ENCODE results near the gene TRIO.
"Not testable (repeated sequence)": the region's sequence is repeated elsewhere in the genome, so short reads cannot be mapped to it uniquely, and the experiment has no call there.

The TRIO gene

DNA sequence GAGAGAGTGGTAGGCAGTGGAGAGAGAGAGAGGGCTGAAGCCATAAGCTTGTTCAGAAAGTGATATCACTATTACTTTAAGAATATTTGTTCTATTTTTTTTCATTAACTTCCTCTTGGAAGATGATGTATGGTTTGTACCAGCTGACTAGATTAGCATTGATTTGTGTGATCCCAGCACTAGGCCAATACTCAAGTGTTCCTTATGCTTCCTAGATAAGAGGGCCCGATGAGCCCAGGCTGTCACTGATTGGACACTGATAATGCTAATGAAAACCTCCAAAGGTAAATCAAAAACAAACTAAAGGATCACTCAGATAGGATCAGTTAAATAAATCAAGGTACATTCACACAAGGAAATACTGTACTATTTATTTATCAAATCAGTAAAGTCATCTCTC, 385.8 kb downstream of the TRIO start:
- DNase-seq: no peak

DNA sequence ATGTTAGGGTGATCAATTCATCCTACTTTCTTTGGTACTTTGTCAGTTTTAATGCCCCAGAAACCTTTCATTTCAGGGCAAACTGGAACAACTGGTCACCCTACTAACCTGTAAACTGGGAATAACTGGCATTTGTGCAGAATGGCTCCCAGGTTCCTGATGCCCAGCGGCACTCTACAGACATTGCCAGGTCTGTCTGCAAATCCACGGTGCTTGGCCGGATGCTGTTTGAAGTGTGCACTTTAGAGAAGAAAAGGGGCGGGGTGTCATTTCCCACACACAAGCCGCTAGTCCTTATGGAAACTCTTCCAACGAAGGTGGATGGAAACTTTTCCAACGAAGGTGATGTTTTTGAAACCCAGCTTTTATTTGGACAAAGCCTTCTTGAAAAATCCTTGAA, 388.5 kb downstream of the TRIO start:
- peak; percentile 66 for DNase-seq

DNA sequence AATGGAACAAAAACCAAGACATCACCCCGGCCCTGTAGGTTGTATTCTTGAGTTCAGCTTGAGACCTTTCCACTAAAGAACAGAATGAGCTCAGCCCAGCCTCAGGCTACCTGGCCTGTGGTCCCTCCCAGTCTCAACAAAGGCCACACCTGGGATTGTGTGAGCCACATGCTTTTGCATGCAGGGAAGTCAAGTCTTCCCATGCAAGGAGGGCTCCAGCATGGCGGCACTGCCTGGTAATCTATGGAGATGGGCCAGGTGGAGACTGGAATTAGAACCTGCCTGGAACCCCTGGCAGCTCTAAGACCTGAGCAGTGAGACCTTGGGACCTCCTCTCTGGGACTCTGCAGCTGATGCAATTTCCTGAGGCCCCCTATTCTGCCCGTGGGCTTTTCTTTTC, 389.0 kb downstream of the TRIO start:
- DNase-seq: no peak

DNA sequence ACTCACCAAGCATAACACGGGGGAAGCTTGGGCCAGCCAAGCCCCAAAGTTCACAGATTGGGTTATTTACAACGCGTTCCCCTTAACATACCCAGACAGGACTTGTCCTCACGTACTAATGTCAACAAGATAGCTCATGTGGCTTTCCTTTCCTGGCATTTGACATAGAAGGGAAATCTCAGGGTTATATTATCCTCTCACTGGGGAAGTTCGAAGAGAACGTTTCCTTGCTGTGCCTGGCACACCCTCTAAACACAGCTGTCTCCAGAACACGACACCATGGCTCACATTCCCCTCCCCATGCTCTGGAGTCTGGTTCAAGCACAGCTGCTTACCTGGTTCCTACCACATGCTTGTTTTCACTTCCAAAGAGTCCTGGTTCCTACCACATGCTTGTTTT, 391.6 kb downstream of the TRIO start:
- DNase-seq: peak; percentile 74

DNA sequence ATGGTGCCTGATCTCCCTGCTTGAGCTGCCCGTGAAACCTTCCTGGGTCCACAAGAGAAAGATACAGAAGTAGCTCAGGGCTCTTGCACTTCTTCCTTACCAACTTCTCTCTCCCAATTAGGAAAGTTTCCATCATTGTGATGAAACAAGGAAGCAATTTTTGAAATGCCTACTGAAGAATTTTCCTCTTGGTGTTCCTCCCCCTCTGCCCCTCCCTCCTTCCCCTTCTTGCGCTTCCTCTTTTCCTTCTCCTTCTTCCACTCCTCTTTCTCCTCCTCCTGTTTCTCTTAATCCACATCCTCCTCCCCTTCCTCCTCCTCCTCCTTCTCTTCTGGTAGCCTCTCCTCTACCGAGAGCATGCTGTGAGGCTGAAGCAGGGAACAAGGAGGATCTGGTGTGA, 402.2 kb downstream of the TRIO start:
- DNase-seq: no peak

DNA sequence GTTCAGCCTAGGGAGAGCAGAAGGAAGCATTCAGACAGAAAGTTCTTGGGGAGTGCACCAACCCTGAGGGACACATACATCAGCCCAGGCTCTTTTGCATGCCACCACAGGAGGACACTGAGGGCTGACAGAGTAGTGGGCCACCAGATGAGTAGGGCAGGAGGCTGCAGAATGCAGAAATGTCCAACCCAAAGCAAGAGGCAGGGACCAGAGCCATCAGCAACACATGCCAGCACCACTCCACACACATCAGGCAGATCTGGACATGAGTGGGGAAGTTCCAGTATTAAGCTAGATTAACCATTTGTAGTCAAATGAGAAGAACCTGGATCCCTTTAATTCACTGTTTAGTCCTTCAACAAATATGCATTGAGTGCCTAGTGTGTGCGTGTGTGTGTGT, 402.7 kb downstream of the TRIO start:
- no peak for DNase-seq

DNA sequence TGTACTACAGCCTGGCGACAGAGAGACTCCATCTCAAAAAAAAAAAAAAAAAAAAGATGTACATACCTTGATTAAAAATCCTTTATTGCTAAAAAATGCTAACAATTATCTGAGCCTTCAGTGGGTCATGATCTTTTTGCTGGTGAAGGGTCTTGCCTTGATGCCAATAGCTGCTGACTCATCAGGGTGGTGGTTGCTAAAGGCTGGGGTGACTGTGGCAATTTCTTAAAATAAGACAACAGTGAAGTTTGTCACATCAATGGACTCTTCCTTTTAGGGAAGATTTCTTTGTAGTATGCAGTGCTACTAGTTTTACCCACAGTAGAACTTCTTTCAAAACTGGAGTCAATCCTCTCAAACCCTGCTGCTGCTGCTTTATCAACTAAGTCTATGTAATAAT, 404.5 kb downstream of the TRIO start:
- no peak for DNase-seq

DNA sequence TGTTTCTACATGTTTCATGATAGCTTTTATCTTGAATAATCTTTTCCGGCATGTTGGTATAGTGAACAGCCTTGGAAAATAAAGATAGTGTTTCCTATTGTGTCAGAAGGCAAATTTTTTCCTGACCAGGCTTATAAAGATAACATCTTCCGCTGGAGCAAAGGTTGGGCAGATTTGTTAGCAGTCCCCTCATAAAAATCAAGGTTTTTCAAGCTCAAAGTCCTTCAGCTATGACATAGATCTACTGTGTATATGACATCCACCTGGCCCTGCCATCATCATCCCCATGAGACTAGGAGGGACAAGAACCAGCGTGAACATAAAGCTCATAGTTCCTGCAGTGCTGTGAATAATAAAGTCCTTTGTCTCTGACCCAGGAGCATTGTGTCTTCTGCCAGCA, 408.1 kb downstream of the TRIO start:
- no peak for DNase-seq

DNA sequence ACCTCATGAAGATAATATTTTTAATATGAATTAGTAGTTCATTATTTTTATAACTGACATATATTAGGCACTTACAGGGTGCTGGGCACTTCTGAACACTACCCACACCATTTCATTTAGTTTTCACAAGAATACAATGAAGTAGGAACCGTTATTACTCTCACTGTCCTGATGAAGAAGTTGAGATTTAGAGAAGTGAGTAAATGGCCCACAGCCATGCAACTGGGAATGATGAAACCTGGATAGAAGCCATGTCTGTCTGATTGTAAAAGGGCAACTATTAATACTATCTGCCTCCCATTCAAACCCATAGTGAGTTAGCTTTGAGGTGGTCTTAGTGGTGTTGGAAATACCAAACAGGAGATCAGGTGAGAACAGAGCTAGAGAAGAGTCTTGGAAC, 408.9 kb downstream of the TRIO start:
- no peak for DNase-seq

DNA sequence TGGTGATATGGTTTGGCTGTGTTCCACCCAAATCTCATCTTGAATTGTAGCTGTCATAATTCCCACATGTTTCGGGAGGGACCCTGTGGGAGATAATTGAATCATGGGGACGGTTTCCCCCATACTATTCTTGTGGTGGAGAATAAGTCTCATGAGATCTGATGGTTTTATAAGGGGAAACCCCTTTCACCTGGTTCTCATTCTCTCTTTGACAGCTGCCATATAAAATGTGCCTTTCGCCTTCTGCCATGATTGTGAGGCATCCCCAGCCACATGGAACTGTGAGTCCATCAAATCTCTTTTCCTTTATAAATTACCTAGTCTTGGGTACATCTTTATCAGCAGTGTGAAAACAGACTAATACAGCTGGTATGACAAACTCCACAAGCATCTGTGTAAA, 411.1 kb downstream of the TRIO start:
- DNase-seq: not testable (repeated sequence)

DNA sequence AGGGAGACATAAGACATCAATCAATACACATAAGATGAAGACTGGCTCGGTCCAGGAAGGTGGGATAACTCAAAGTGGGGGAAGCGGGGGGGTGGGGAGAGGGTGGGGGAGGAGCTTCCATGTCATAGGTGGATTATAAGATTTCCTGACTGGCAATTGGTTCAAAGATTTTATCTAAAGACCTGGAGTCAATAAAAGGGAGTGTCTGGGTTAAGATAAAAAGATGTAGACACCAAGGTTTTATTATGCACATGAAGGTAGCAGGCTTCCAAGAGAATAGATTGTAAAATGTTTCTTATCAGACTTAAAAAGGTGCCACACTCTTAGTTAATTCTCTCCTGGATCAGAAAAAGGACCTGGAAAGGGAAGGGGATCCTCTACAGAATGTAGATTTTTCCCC, 412.9 kb downstream of the TRIO start:
- DNase-seq: no peak

DNA sequence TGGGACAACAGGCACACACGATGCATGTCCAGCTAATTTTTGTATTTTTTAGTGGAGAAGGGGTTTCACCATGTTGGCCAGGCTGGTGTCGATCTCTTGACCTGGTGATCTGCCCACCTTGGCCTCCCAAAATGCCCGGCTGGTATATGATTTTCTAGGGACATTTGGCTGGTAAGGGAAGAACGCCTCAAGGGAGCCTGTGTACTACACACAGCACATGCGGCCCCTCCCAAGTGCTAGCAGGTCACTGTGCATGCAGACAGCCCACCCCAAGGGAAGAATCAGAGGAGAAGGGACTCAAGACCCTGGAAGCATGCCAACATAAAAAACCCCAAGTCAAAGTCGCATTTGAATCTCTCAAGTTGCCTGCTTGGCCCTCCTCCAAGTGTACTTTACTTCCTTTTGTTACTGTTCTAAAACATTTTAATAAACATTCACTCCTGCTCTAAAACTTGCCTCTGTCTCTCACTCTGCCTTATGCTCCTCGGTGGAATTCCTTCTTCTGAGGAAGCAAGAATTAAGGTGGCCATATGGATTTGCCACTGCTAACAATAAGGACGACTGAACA, 414.1 kb downstream of the TRIO start:
- no peak for DNase-seq

DNA sequence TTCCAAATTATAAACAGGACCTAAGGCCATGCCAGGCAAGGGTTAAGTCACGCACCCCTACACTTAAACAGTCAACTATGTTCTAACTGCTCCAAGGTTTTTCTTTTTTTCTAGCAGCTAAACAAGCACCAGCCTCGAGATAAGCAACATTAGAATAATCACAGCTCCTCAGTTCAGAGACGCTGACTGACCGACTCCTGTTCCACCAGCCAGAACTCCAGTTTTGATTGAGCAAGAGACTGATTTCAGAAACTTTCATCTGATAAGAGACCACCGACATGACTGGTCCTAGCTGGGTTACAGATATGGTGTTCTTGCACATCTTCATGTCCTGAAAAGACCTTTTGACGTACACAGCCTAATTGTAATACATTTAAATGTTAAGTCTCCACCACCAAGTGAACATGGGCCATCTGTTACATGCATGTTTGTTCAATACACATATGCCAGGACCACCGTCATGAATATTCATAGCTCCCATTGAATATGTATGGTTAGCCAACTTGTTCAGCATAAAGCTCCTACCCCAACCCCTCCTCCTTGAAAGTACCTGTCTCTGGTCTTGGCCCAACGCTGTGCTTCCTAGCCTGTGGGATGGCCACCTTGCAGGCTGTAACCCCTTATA, 414.8 kb downstream of the TRIO start:
- peak; percentile 22 for DNase-seq
